Left colon (tissue), 2 donors: ENCODE measurements around the gene CCDC158. TPM values are rescaled to one million over a fixed set of nuclear protein-coding genes. Genes with fewer than 3 reads are reported as not detected.

Source experiments
- ATAC-seq: fragments of 200-7000 bp; cut with Tn5 transposase; one replicate; pipeline ENCODE4 v1.9.1; 2020; ENCODE audit warnings: mild to moderate bottlenecking, moderate library complexity
- DNase-seq, 2 donors: peaks; one replicate each; pipeline ENCODE4 v3.0.0-alpha.2; 2020
- intact Hi-C, 2 donors: fragments of 100-400 bp; cut with DNase I in 1 of 2; cut with micrococcal nuclease in 1 of 2; formaldehyde crosslinking; loops; one replicate each; pipeline versions ENCODE4 v1.11.2 to v1.14.0; 2022; cut with DNase I, micrococcal nuclease
- total RNA-seq, 2 donors: library from RNA; stranded (reverse); fragmentation: NEBNext Ultra II Directional; extraction: Animal tissue kit (Norgen Biotek cat#: 25700); gene quantifications; one replicate each; pipeline ENCODE4 v1.2.1, GENCODE V29; 2021
- donor health status: DM: no; HTN: no; CAD: no.
- donor health status: DM: yes; HTN: yes; CAD: no.

CCDC158 gene
- total RNA-seq, 2 donors from 2014 or later, result 0.17 TPM; not detected in 1

GRCh38 chr4:76272073-76272472, 148.9 kb downstream of the CCDC158 start:
- ATAC-seq (no peak), DNase-seq (no peak)
- intact Hi-C loops, result no loop called here

- ATAC-seq, result no peak
- no peak for DNase-seq
- intact Hi-C loops, result no loop called here
These were observed 149.7 kb downstream of the CCDC158 start for GRCh38 chr4:76271248-76271647.

GRCh38 chr4:76270244-76271175, 150.4 kb downstream of the CCDC158 start:
- no peak for ATAC-seq

GRCh38 chr4:76267811-76268210, 153.1 kb downstream of the CCDC158 start:
- intact Hi-C loops, result no loop called here
- ATAC-seq (no peak), DNase-seq (no peak)

More at GRCh38 chr4:76270244-76271175, 150.4 kb downstream of the CCDC158 start:
- intact Hi-C loops, result no loop called here
- no peak for DNase-seq

- ATAC-seq, result no peak
- intact Hi-C loops, result no loop called here
- DNase-seq, result no peak
These were observed 154.3 kb downstream of the CCDC158 start for GRCh38 chr4:76266627-76267026.

GRCh38 chr4:76265631-76266218, 155.2 kb downstream of the CCDC158 start:
- ATAC-seq (no peak), DNase-seq (no peak)
- intact Hi-C loops, result no loop called here

Other genes with a start within 250 kb of the CCDC158 start
- gene SCARB2, start 207.3 kb downstream of the CCDC158 start, total RNA-seq, result 100 to 1,000 TPM; 176 to 179 TPM
- 1 to 10 TPM; 6.1 to 6.5 TPM for gene FAM47E, start 169.4 kb downstream of the CCDC158 start, total RNA-seq
- 10 to 100 TPM; 12.9 to 40.9 TPM for gene STBD1, start 114.4 kb downstream of the CCDC158 start, total RNA-seq
- 100 to 1,000 TPM; 158 to 248 TPM for gene SHROOM3, start 14.1 kb upstream of the CCDC158 start, total RNA-seq